Uterus (tissue), 4 donors: ENCODE data around the gene RRP1B. TPM values are rescaled to one million over a fixed set of nuclear protein-coding genes. Genes with fewer than 3 reads are reported as not detected.

Experiments used
- DNase-seq, 2 donors: peaks; one replicate each; pipeline ENCODE4 v3.0.0-alpha.2; 2019 to 2020
- H3K27ac ChIP-seq, 2 donors: fragments of 200-600 bp; sonication (generic); 1 replicate in 1 of 2; 2 replicates in 1 of 2; pipeline ENCODE4 v1.5.1; 2016 to 2018
- H3K27me3 ChIP-seq, 2 donors: fragments of 200-600 bp; sonication (generic); one replicate each; pipeline ENCODE4 v1.5.1; 2018 to 2019; ENCODE audit warnings: control low read depth in 1 of 2
- H3K36me3 ChIP-seq, 2 donors: fragments of 200-600 bp; sonication (generic); one replicate each; pipeline ENCODE4 v1.5.1; 2019; ENCODE audit warnings: control low read depth in 1 of 2
- H3K4me1 ChIP-seq, 2 donors: fragments of 200-600 bp; sonication (generic); one replicate each; pipeline ENCODE4 v1.5.1; 2018 to 2019; ENCODE audit warnings: control low read depth in 1 of 2
- H3K4me3 ChIP-seq, 2 donors: fragments of 200-600 bp; sonication (generic); 1 replicate in 1 of 2; 2 replicates in 1 of 2; pipeline ENCODE4 v1.5.1; 2018 to 2019; ENCODE audit warnings: mild to moderate bottlenecking in 1 of 2
- H3K9me3 ChIP-seq, 2 donors: fragments of 200-600 bp; sonication (generic); one replicate each; pipeline ENCODE4 v1.5.1; 2019; ENCODE audit warnings: control low read depth in 1 of 2
- POLR2A ChIP-seq, 2 donors: fragments of 450-650 bp; IDR thresholded peaks; one replicate each; pipeline ENCODE4 v1.6.1; 2016; ENCODE audit warnings: antibody characterized with exemption in 2 of 2, mild to moderate bottlenecking in 1 of 2, moderate library complexity in 1 of 2
- intact Hi-C: fragments of 100-400 bp; cut with DNase I; formaldehyde crosslinking; loops from one replicate; pipeline ENCODE4 v1.15.1; 2023; ENCODE audit warnings: low total_unique reads
- microRNA-seq: library from miRNA; unstranded; fragments of <30 nt; microRNA quantifications from one replicate; pipeline ENCODE4, GENCODE V29; 2016; ENCODE audit warnings: borderline microRNAs expressed, borderline replicate concordance
- small RNA-seq: library from RNA; depleted of rRNA; stranded (forward); fragments of <200 nt; gene quantifications from one replicate; pipeline ENCODE3, GENCODE V24; 2016
- total RNA-seq, 4 donors: library from RNA; depleted of rRNA in 3 of 4; stranded (reverse); fragments of >200 nt in 3 of 4; gene quantifications; one replicate each; pipeline versions ENCODE4 v1.1.0 to v1.2.4, GENCODE V29; 2014 to 2023
- TF ChIP-seq, protein P1 (sequence below), 4 experiments: fragments of 200-600 bp in 2 of 4; fragments of 450-650 bp in 2 of 4; sonication (generic) in 2 of 4; IDR thresholded peaks; one replicate each; pipeline ENCODE4 v1.5.1; 2016 to 2019; ENCODE audit warnings: antibody characterized with exemption in 4 of 4, mild to moderate bottlenecking in 2 of 4, moderate library complexity in 1 of 4
- donor health status: DM: yes; HTN: yes; CAD: no.

The RRP1B gene
- total RNA-seq, 4 donors from 2014 or later = 9.7 to 28.1 (median 19.3) TPM

DNA sequence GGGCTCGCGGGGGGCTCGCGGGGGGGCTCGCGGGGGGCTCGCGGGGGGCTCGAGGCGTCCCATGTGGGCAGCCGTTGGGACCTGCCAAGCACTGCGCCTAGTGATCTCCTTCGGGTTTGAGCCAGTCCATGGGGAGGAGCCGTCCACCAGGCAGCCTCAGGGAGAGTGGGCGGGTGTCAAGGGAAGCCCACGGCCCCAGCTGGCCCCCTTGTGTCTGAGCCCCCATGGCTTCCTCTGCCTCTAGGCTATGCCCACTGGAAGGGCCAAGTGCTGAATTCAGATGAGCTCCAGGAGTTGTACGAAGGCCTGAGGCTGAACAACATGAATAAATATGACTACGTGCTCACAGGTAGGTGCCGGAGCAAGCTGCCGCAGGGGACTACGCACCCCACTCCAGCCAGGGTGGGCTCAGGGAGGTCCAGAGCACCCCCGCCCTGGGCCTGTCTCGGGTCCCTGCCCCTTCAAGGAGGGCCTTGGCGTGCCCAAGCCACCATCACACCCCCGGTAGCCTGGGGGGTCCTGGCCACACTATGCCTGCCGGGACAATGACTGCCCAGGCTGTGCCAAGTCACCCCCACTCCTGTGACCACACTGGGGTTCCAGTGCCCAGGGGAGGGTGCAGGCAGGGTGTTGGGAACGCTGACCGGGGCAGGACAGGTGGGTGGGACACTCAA lies 82.2 kb downstream of the RRP1B start:
- no peaks in the 10 kb centered on the region for H3K36me3 ChIP-seq
- H3K27me3 ChIP-seq = no peaks in the 10 kb centered on the region
- H3K9me3 ChIP-seq = no peaks in the 10 kb centered on the region
- intact Hi-C loops = no loop called here
- no peak overlapping the region for H3K27ac ChIP-seq
- H3K4me3 ChIP-seq = no peak overlapping the region
- no peak for TF ChIP-seq POLR2A (IDR thresholded peaks at IDR 0.05)
- TF ChIP-seq, protein P1, sequence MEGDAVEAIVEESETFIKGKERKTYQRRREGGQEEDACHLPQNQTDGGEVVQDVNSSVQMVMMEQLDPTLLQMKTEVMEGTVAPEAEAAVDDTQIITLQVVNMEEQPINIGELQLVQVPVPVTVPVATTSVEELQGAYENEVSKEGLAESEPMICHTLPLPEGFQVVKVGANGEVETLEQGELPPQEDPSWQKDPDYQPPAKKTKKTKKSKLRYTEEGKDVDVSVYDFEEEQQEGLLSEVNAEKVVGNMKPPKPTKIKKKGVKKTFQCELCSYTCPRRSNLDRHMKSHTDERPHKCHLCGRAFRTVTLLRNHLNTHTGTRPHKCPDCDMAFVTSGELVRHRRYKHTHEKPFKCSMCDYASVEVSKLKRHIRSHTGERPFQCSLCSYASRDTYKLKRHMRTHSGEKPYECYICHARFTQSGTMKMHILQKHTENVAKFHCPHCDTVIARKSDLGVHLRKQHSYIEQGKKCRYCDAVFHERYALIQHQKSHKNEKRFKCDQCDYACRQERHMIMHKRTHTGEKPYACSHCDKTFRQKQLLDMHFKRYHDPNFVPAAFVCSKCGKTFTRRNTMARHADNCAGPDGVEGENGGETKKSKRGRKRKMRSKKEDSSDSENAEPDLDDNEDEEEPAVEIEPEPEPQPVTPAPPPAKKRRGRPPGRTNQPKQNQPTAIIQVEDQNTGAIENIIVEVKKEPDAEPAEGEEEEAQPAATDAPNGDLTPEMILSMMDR (IDR thresholded peaks at IDR 0.05) = no peak
- H3K4me1 ChIP-seq = no peaks in the 10 kb centered on the region
- DNase-seq = no peak

DNA sequence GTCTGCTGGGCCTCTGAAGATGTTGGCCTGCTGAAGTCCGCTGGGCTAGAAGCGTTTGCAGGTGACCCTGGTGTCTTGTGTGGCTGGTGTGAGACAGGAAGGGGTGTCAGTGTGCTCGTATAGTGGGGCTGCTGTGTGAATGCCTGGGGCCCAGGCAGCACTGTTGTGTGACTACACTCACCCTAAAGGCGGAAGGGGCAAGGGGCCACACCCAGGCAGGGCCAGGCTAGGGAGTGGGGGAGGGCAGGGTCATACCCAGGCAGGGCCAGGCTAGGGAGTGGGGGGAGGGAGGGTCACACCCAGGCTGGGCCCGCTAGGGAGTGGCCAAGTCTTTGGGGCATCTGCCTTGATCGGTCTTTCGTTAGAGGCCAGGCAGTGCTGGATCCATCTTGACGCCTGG lies 84.6 kb downstream of the RRP1B start:
- Histone ChIP-seq H3K27me3 (no peaks in the 10 kb centered on the region), H3K4me1 (no peaks in the 10 kb centered on the region), H3K4me3 (no peak overlapping the region), H3K27ac (no peak overlapping the region), H3K9me3 (no peaks in the 10 kb centered on the region), H3K36me3 (no peaks in the 10 kb centered on the region)
- intact Hi-C loops = no loop called here
- DNase-seq = no peak
- TF ChIP-seq POLR2A (IDR thresholded peaks at IDR 0.05) = no peak
- TF ChIP-seq, protein P1 (IDR thresholded peaks at IDR 0.05) = no peak

DNA sequence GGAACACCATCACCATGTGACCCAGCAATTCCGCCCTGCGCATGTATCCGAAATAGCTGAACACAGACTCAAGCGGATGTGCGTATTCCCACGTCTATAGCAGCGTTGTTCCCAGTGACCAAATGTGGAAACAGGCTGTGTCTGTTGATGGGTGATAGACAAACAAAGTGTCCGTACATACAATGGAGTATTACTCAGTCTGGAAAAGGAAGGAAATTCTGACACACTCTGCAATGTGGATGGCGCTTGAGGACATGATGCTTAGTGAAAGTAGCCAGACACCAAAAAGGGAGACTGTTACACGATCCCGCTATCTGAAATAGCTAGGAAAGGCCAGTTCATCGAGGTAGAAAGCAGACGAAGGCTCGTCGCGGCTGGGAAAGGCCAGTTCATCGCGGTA lies 85.4 kb downstream of the RRP1B start:
- H3K27ac ChIP-seq = no peak overlapping the region
- H3K27me3 ChIP-seq = no peaks in the 10 kb centered on the region
- DNase-seq = no peak
- H3K4me1 ChIP-seq = no peaks in the 10 kb centered on the region
- no peak for TF ChIP-seq POLR2A (IDR thresholded peaks at IDR 0.05)
- TF ChIP-seq, protein P1 (IDR thresholded peaks at IDR 0.05) = no peak
- no peaks in the 10 kb centered on the region for H3K36me3 ChIP-seq
- no peaks in the 10 kb centered on the region for H3K9me3 ChIP-seq
- intact Hi-C loops = no loop called here
- H3K4me3 ChIP-seq = no peak overlapping the region

Small RNA genes within 50 kb of the gene (microRNA-seq; reads per million reads assigned to microRNA genes)
- gene MIR6070 = not detected

Small RNA genes within 50 kb of the gene (small RNA-seq; reads per million reads assigned to genes)
- gene MIR6070 = not detected

Other genes starting within 250 kb of the RRP1B start
- 10 to 100 TPM in 1 of 4 donors, 1 to 10 TPM in 3; 4.4 to 64.4 (median 6.9) TPM for gene SIK1, start 232.4 kb upstream of the RRP1B start, total RNA-seq
- gene HSF2BP, start 72 bp upstream of the RRP1B start, total RNA-seq = 1 to 10 TPM in 2 of 4 donors, under 1 TPM in 1, not detected in 1; 0.29 to 5.7 (median 1.2) TPM
- 10 to 100 TPM; 15.9 to 89.8 (median 49.8) TPM for gene PDXK, start 59.6 kb downstream of the RRP1B start, total RNA-seq
- gene CSTB, start 116.7 kb downstream of the RRP1B start, total RNA-seq = 10 to 100 TPM in 1 of 4 donors, 1 to 10 TPM in 3; 2.0 to 31.2 (median 5.6) TPM
- 10 to 100 TPM; 11.0 to 31.5 (median 19.5) TPM for gene RRP1, start 130.0 kb downstream of the RRP1B start, total RNA-seq
- gene AGPAT3, start 205.7 kb downstream of the RRP1B start, total RNA-seq = 10 to 100 TPM in 3 of 4 donors, 1 to 10 TPM in 1; 6.8 to 43.4 (median 28.4) TPM